ENCODE measurements around the gene MSH6. TPM values are rescaled to one million over a fixed set of nuclear protein-coding genes. Genes with fewer than 3 reads are reported as not detected.

Gene MSH6
- total and polyA plus RNA-seq, 9 of the 15 experiments (the other 6 are each of a cell fraction or from before 2014, with no cell fraction given), result 15.3 to 147 (median 80.5) TPM

GRCh38 chr2:47782671-47783485 lies at the start of gene MSH6 (continued):
- TF ChIP-seq ZBTB9 (CRISPR knock-in tag; IDR thresholded peaks at IDR 0.05) (peak; percentile 23; the same call in 1 of the 2 replicates), SREBF1 (IDR thresholded peaks at IDR 0.05; ENCODE audit: borderline replicate concordance, low read depth, low read length) (no peak), ZFX (CRISPR knock-in tag; IDR thresholded peaks at IDR 0.05) (peak; percentile 96), ZNF347 (CRISPR knock-in tag; IDR thresholded peaks at IDR 0.05; ENCODE audit: low read depth) (no peak), POLR3A (IDR thresholded peaks at IDR 0.05; ENCODE audit: borderline replicate concordance, extremely low read depth, insufficient read depth, insufficient read length) (no peak), CREM (IDR thresholded peaks at IDR 0.05; ENCODE audit: low read depth) (peak; percentile 66), SRSF1 (IDR thresholded peaks at IDR 0.05; ENCODE audit: low read depth, low read length) (no peak), ZNF311 (CRISPR knock-in tag; IDR thresholded peaks at IDR 0.05) (no peak), NONO (IDR thresholded peaks at IDR 0.05; ENCODE audit: low read depth in 2 of 2, low read length in 1 of 2) (peak; percentile 18 to 52; a peak in 2 of 4 replicates), CUX1 (CRISPR knock-in tag; IDR thresholded peaks at IDR 0.05) (no peak), SNIP1 (IDR thresholded peaks at IDR 0.05; ENCODE audit: low read depth) (no peak), KDM1A (IDR thresholded peaks at IDR 0.05) (no peak), GABPB2 (CRISPR knock-in tag; conservative IDR thresholded peaks at IDR 0.05) (no peak), MCM2 (IDR thresholded peaks at IDR 0.05; ENCODE audit: low read depth) (no peak), WHSC1 (IDR thresholded peaks at IDR 0.05; ENCODE audit: low read length) (no peak), ZFP91 (CRISPR knock-in tag; IDR thresholded peaks at IDR 0.05) (no peak), ZNF280B (CRISPR knock-in tag; IDR thresholded peaks at IDR 0.05) (no peak), PCBP2 (IDR thresholded peaks at IDR 0.05; ENCODE audit: low read depth, low read length, poor library complexity, severe bottlenecking) (no peak)
